CD14-positive monocyte (primary cell): Measurements from ENCODE around the gene KRTAP1-5. TPM values are rescaled to one million over a fixed set of nuclear protein-coding genes. Genes with fewer than 3 reads are reported as not detected.
A peak's percentile ranks its signal among the peaks of the same experiment; 100 is the strongest.

ENCODE experiments used
- DNase-seq, 3 donors: peaks; one replicate each; pipeline ENCODE4 v3.0.0-alpha.2; 2011 to 2022
- H2AFZ ChIP-seq: 2 replicates; pipeline ENCODE4 v1.6.0; 2012; ENCODE audit warnings: mild to moderate bottlenecking, low read depth, low read length, inconsistent platforms; ENCODE audit not compliant: insufficient read depth, poor library complexity, severe bottlenecking
- H3K27ac ChIP-seq, 2 donors: 1 replicate in 1 of 2; 2 replicates in 1 of 2; pipeline ENCODE4 v1.5.1; 2012 to 2013; ENCODE audit warnings: low read length in 2 of 2, control low read depth in 1 of 2, inconsistent platforms in 1 of 2, low read depth in 1 of 2, mild to moderate bottlenecking in 1 of 2
- H3K27me3 ChIP-seq, 2 donors: one replicate each; pipeline versions ENCODE4 v1.6.0 to v1.6.1; 2011 to 2013; ENCODE audit warnings: low read length in 2 of 2; ENCODE audit not compliant: control insufficient read depth in 2 of 2, insufficient read depth in 2 of 2
- H3K36me3 ChIP-seq, 2 donors: replicated peaks in 1 of 2; 1 replicate in 1 of 2; 2 replicates in 1 of 2; pipeline versions ENCODE4 v1.5.1 to v1.6.1; 2012 to 2013; ENCODE audit warnings: low read length in 2 of 2, control low read depth in 1 of 2, inconsistent platforms in 1 of 2, mild to moderate bottlenecking in 1 of 2; ENCODE audit not compliant: insufficient read depth in 2 of 2, control insufficient read depth in 1 of 2
- H3K4me1 ChIP-seq, 2 donors: 1 replicate in 1 of 2; 2 replicates in 1 of 2; pipeline versions ENCODE4 v1.5.1 to v1.6.1; 2012 to 2013; ENCODE audit warnings: low read length in 2 of 2, control low read depth in 1 of 2, inconsistent platforms in 1 of 2, mild to moderate bottlenecking in 1 of 2, moderate library complexity in 1 of 2; ENCODE audit not compliant: insufficient read depth in 2 of 2, control insufficient read depth in 1 of 2
- H3K4me2 ChIP-seq: replicated peaks from 2 replicates; pipeline ENCODE3; 2012; ENCODE audit warnings: low read length, moderate library complexity, mild to moderate bottlenecking; ENCODE audit not compliant: poor library complexity, severe bottlenecking; ENCODE audit errors: extremely low read depth
- H3K4me3 ChIP-seq, 3 experiments: fragments of 200-600 bp in 1 of 3; sonication (generic) in 1 of 3; replicated peaks in 1 of 3; 1 replicate in 2 of 3; 2 replicates in 1 of 3; pipeline ENCODE4 v1.5.1; 2011 to 2013; ENCODE audit warnings: low read length in 3 of 3, mild to moderate bottlenecking in 3 of 3, control low read depth in 2 of 3, low read depth in 2 of 3, inconsistent platforms in 1 of 3, moderate library complexity in 1 of 3
- H3K79me2 ChIP-seq: 2 replicates; pipeline ENCODE4 v1.6.0; 2012; ENCODE audit warnings: mild to moderate bottlenecking, control low read depth, inconsistent platforms, low read length, moderate library complexity; ENCODE audit not compliant: insufficient read depth
- H3K9ac ChIP-seq: 2 replicates; pipeline ENCODE4 v1.6.0; 2017; ENCODE audit warnings: low read length, mild to moderate bottlenecking; ENCODE audit not compliant: insufficient read depth, poor library complexity, severe bottlenecking
- H3K9me3 ChIP-seq, 2 donors: replicated peaks in 1 of 2; 1 replicate in 1 of 2; 2 replicates in 1 of 2; pipeline versions ENCODE4 v1.5.1 to v1.6.1; 2012 to 2013; ENCODE audit warnings: low read length in 2 of 2, control low read depth in 1 of 2; ENCODE audit not compliant: control insufficient read depth in 1 of 2, insufficient read depth in 1 of 2
- H4K20me1 ChIP-seq: 2 replicates; pipeline ENCODE4 v1.6.0; 2012; ENCODE audit warnings: mild to moderate bottlenecking, low read length, control low read depth, moderate library complexity; ENCODE audit not compliant: insufficient read depth
- H3K27ac Mint-ChIP-seq, 7 donors: one replicate each; pipeline ENCODE4 v1.8.0; 2020; ENCODE audit warnings: mild to moderate bottlenecking in 7 of 7, mixed read lengths in 7 of 7, moderate library complexity in 6 of 7, inconsistent platforms in 2 of 7
- H3K27me3 Mint-ChIP-seq, 3 donors: one replicate each; pipeline ENCODE4 v1.8.0; 2021 to 2022; ENCODE audit warnings: low read depth in 3 of 3, mild to moderate bottlenecking in 3 of 3, mixed read lengths in 3 of 3, moderate library complexity in 3 of 3, inconsistent platforms in 1 of 3
- H3K36me3 Mint-ChIP-seq, 2 donors: one replicate each; pipeline ENCODE4 v1.8.0; 2020; ENCODE audit warnings: mixed read lengths in 2 of 2, inconsistent platforms in 1 of 2, mild to moderate bottlenecking in 1 of 2
- H3K4me1 Mint-ChIP-seq: one replicate; pipeline ENCODE4 v1.8.0; 2020; ENCODE audit warnings: mild to moderate bottlenecking, mixed read lengths
- H3K4me3 Mint-ChIP-seq, 2 donors: one replicate each; pipeline ENCODE4 v1.8.0; 2020; ENCODE audit warnings: mild to moderate bottlenecking in 2 of 2, mixed read lengths in 2 of 2, moderate library complexity in 1 of 2
- H3K9me3 Mint-ChIP-seq, 7 donors: one replicate each; pipeline ENCODE4 v1.8.0; 2020 to 2022; ENCODE audit warnings: mixed read lengths in 7 of 7, mild to moderate bottlenecking in 6 of 7, moderate library complexity in 6 of 7, inconsistent platforms in 2 of 7
- CTCF ChIP-seq: fragments of 200-600 bp; IDR thresholded peaks from one replicate; pipeline ENCODE4 v1.8.0; 2022; ENCODE audit warnings: antibody characterized with exemption, mild to moderate bottlenecking
- WGBS: methylation state at CpG from one replicate; pipeline ENCODE4 v1.1.5; 2013; ENCODE audit warnings: missing lambda C conversion rate; ENCODE audit not compliant: insufficient coverage; 5-methylcytosine and 5-hydroxymethylcytosine counted together
- intact Hi-C, 2 donors: fragments of 100-400 bp; cut with micrococcal nuclease; formaldehyde crosslinking; loops; one replicate each; pipeline versions ENCODE4 v1.15.0 to v1.15.1; 2023
- polyA plus RNA-seq, 3 donors: library from polyadenylated mRNA; depleted of rRNA in 1 of 3; unstranded in 2 of 3; stranded (reverse) in 1 of 3; fragments of 300-500 nt in 2 of 3; fragments of >200 nt in 1 of 3; fragmentation: Illumina TruSeq in 2 of 3; gene quantifications; 1 replicate in 2 of 3; 2 replicates in 1 of 3; pipeline ENCODE4 v1.2.3, GENCODE V29; 2012 to 2021

The KRTAP1-5 gene
- polyA plus RNA-seq, 3 donors: not detected

- Mint-ChIP-seq H3K27me3 (peaks cover 2 to 3% (median 3%) of the 10 kb centered on the region in 3 donors), H3K27ac (no peak overlapping the region), H3K4me1 (no peaks in the 10 kb centered on the region), H3K4me3 (no peak overlapping the region), H3K36me3 (no peaks in the 10 kb centered on the region), H3K9me3 (peaks cover 0 to 2% (median 0%) of the 10 kb centered on the region in 7 donors)
- no peak for DNase-seq
- H3K4me2 ChIP-seq: no peak overlapping the region
- 100% methylated on average over 1 of the region's 4 CpGs for WGBS
- no peak overlapping the region for H3K9ac ChIP-seq
- no peaks in the 10 kb centered on the region for H3K9me3 ChIP-seq
- H2AFZ ChIP-seq: no peak overlapping the region
- intact Hi-C loops: no loop called here
- H3K27ac ChIP-seq: no peak overlapping the region
- TF ChIP-seq CTCF: no peak
- no peaks in the 10 kb centered on the region for H3K4me1 ChIP-seq
- no peaks in the 10 kb centered on the region for H4K20me1 ChIP-seq
- no peaks in the 10 kb centered on the region for H3K36me3 ChIP-seq
- H3K27me3 ChIP-seq: no peaks in the 10 kb centered on the region
- no peak overlapping the region for H3K4me3 ChIP-seq
- no peaks in the 10 kb centered on the region for H3K79me2 ChIP-seq
These were observed 17.7 kb downstream of the KRTAP1-5 start for GRCh38 chr17:41009301-41009760.

- Mint-ChIP-seq H3K27ac (peak within 1 kb of the TSS in 2 of 7 donors; percentile 3 to 65), H3K4me1 (no peaks in the 10 kb centered on the region)
- H3K9me3 ChIP-seq: no peaks in the 10 kb centered on the region
These were observed 18.2 kb downstream of the KRTAP1-5 start, which contains the start of gene KRTAP3-1 for GRCh38 chr17:41008811-41009210. KRTAP3-1 (minus strand) TSS chr17:41009128; CDS start chr17:41009074, 54 bp downstream.

More at GRCh38 chr17:41008811-41009210, 18.2 kb downstream of the KRTAP1-5 start, which contains the start of gene KRTAP3-1:
- Histone ChIP-seq H3K9ac (no peak within 1 kb of the TSS), H3K4me3 (no peak within 1 kb of the TSS), H3K4me1 (no peaks in the 10 kb centered on the region), H4K20me1 (no peaks in the 10 kb centered on the region), H3K79me2 (no peaks in the 10 kb centered on the region), H2AFZ (no peak within 1 kb of the TSS), H3K4me2 (no peak within 1 kb of the TSS), H3K27ac (no peak within 1 kb of the TSS), H3K27me3 (no peaks in the 10 kb centered on the region), H3K36me3 (no peaks in the 10 kb centered on the region)
- H3K36me3 Mint-ChIP-seq: no peaks in the 10 kb centered on the region
- peaks cover 3 to 5% (median 3%) of the 10 kb centered on the region in 3 donors for H3K27me3 Mint-ChIP-seq
- no peak for TF ChIP-seq CTCF
- no peak within 1 kb of the TSS for H3K4me3 Mint-ChIP-seq
- WGBS: 98% methylated on average over 6 of the region's 8 CpGs
- peaks cover 0 to 2% (median 0%) of the 10 kb centered on the region in 7 donors for H3K9me3 Mint-ChIP-seq
- DNase-seq: no peak
- intact Hi-C loops: no loop called here
